Trophoblast cell (in vitro differentiated cells and primary cell): ENCODE measurements around the gene SMARCA5.

Source experiments
- DNase-seq, 2 donors: peaks; one replicate each; pipeline ENCODE4 v3.0.0-alpha.2; 2016
- H2AFZ ChIP-seq: 2 replicates; pipeline ENCODE4 v1.6.1; 2013; ENCODE audit warnings: low read length, moderate library complexity, mild to moderate bottlenecking; ENCODE audit not compliant: insufficient read depth, poor library complexity
- H2AK5ac ChIP-seq: 2 replicates; pipeline ENCODE4 v1.6.1; 2013; ENCODE audit warnings: mild to moderate bottlenecking, low read length
- H2BK120ac ChIP-seq: 2 replicates; pipeline ENCODE4 v1.6.1; 2013; ENCODE audit warnings: low read length, mild to moderate bottlenecking, moderate library complexity; ENCODE audit not compliant: insufficient read depth, poor library complexity
- H2BK12ac ChIP-seq: 2 replicates; pipeline ENCODE4 v1.6.1; 2013; ENCODE audit warnings: mild to moderate bottlenecking, low read length, moderate library complexity
- H2BK5ac ChIP-seq: 2 replicates; pipeline ENCODE4 v1.6.1; 2013; ENCODE audit warnings: low read length, low read depth, moderate library complexity, mild to moderate bottlenecking; ENCODE audit not compliant: poor library complexity
- H3K14ac ChIP-seq: 2 replicates; pipeline ENCODE4 v1.6.1; 2013; ENCODE audit warnings: mild to moderate bottlenecking, low read length
- H3K18ac ChIP-seq: 2 replicates; pipeline ENCODE4 v1.6.1; 2013; ENCODE audit warnings: mild to moderate bottlenecking, low read length
- H3K23ac ChIP-seq: 2 replicates; pipeline ENCODE4 v1.6.1; 2013; ENCODE audit warnings: low read length
- H3K27ac ChIP-seq: 2 replicates; pipeline ENCODE4 v1.5.1; 2013; ENCODE audit warnings: low read depth, mild to moderate bottlenecking, inconsistent platforms, low read length, moderate library complexity
- H3K27me3 ChIP-seq: 2 replicates; pipeline ENCODE4 v1.6.1; 2013; ENCODE audit warnings: inconsistent platforms, mild to moderate bottlenecking, low read length, moderate library complexity; ENCODE audit not compliant: insufficient read depth
- H3K36me3 ChIP-seq, 2 experiments: 1 replicate in 1 of 2; 2 replicates in 1 of 2; pipeline ENCODE4 v1.6.1; 2013; ENCODE audit warnings: low read length in 2 of 2, mild to moderate bottlenecking in 2 of 2, moderate library complexity in 1 of 2; ENCODE audit not compliant: insufficient read depth in 2 of 2, control insufficient read depth in 1 of 2
- H3K4ac ChIP-seq: 2 replicates; pipeline ENCODE4 v1.6.1; 2013; ENCODE audit warnings: low read depth, mild to moderate bottlenecking, low read length, moderate library complexity
- H3K4me1 ChIP-seq, 2 experiments: 1 replicate in 1 of 2; 2 replicates in 1 of 2; pipeline ENCODE4 v1.6.1; 2013; ENCODE audit warnings: low read length in 2 of 2, mild to moderate bottlenecking in 2 of 2, moderate library complexity in 1 of 2; ENCODE audit not compliant: insufficient read depth in 2 of 2, control insufficient read depth in 1 of 2
- H3K4me2 ChIP-seq: 2 replicates; pipeline ENCODE4 v1.6.1; 2013; ENCODE audit warnings: inconsistent platforms, mild to moderate bottlenecking, low read length, moderate library complexity
- H3K4me3 ChIP-seq: 2 replicates; pipeline ENCODE4 v1.5.1; 2013; ENCODE audit warnings: mild to moderate bottlenecking, low read depth, low read length, inconsistent platforms
- H3K79me1 ChIP-seq: one replicate; pipeline ENCODE4 v1.6.1; 2013; ENCODE audit warnings: low read length
- H3K79me2 ChIP-seq: 2 replicates; pipeline ENCODE4 v1.6.1; 2013; ENCODE audit warnings: low read length, mild to moderate bottlenecking; ENCODE audit not compliant: control insufficient read depth, insufficient read depth, poor library complexity
- H3K9ac ChIP-seq: 2 replicates; pipeline ENCODE4 v1.6.1; 2013; ENCODE audit warnings: mild to moderate bottlenecking, low read length
- H3K9me3 ChIP-seq: 2 replicates; pipeline ENCODE4 v1.6.1; 2013; ENCODE audit warnings: low read depth, mild to moderate bottlenecking, control low read depth, inconsistent platforms, low read length; ENCODE audit not compliant: insufficient read depth
- H4K12ac ChIP-seq: 2 replicates; pipeline ENCODE4 v1.6.1; 2013; ENCODE audit warnings: low read depth, mild to moderate bottlenecking, low read length, moderate library complexity
- H4K8ac ChIP-seq: 2 replicates; pipeline ENCODE4 v1.6.1; 2013; ENCODE audit warnings: low read depth, mild to moderate bottlenecking, low read length, moderate library complexity
- H4K91ac ChIP-seq: one replicate; pipeline ENCODE4 v1.6.1; 2013; ENCODE audit warnings: low read depth, mild to moderate bottlenecking, low read length, moderate library complexity
- WGBS: extraction: QIAGEN DNeasy Blood & Tissue Kit; methylation state at CpG from one replicate; pipeline ENCODE4 v1.1.7; 2013; ENCODE audit warnings: missing lambda C conversion rate; ENCODE audit not compliant: insufficient read length, insufficient coverage; ENCODE audit errors: extremely low coverage; 5-methylcytosine and 5-hydroxymethylcytosine counted together

The SMARCA5 gene

GRCh38 chr4:143511906-143512305 is 1.6 kb upstream of the SMARCA5 start:
- no peaks in the 10 kb centered on the region for H3K27me3 ChIP-seq
- no peak overlapping the region for H2AK5ac ChIP-seq
- H3K36me3 ChIP-seq, result no peaks in the 10 kb centered on the region
- H3K79me1 ChIP-seq, result peaks cover 10% of the 10 kb centered on the region
- H2AFZ ChIP-seq, result no peak overlapping the region
- no peaks in the 10 kb centered on the region for H3K9me3 ChIP-seq
- DNase-seq, result peak; percentile 68 to 78
- H3K9ac ChIP-seq, result no peak overlapping the region
- no peak overlapping the region for H3K4me3 ChIP-seq
- H4K8ac ChIP-seq, result no peak overlapping the region
- H3K23ac ChIP-seq, result no peak overlapping the region
- WGBS, result no CpG with 5 or more reads among the region's 7 CpGs
- H4K12ac ChIP-seq, result no peak overlapping the region
- peaks cover 13% of the 10 kb centered on the region for H3K79me2 ChIP-seq
- H3K4me1 ChIP-seq, result no peaks in the 10 kb centered on the region
- H3K14ac ChIP-seq, result no peak overlapping the region
- no peak overlapping the region for H4K91ac ChIP-seq
- H3K18ac ChIP-seq, result no peak overlapping the region
- no peak overlapping the region for H3K4me2 ChIP-seq
- H2BK12ac ChIP-seq, result no peak overlapping the region
- H3K4ac ChIP-seq, result no peak overlapping the region
- no peak overlapping the region for H2BK5ac ChIP-seq
- H2BK120ac ChIP-seq, result no peak overlapping the region
- H3K27ac ChIP-seq, result no peak overlapping the region

DNA sequence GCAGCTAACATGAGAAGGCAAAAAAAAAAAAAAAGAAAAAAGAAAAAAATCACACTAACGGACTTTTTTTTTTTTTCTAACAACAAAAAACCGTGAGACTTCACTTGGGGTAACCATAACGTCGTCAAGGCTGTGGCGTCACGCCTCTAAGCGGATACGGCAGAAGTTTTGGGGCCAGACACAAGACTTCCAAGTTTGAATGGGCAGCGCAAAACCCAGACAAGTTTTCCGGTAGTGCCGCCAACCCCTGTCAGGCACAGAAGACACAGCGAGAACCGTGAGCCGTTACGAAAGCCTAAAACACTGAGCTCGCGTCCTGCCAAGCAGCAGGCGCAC is 556 bp upstream of the SMARCA5 start:
- H3K4me2 ChIP-seq, result peak overlapping the region; percentile 80
- H3K79me2 ChIP-seq, result peaks cover 13% of the 10 kb centered on the region
- H3K9me3 ChIP-seq, result no peaks in the 10 kb centered on the region
- no peak overlapping the region for H3K4ac ChIP-seq
- H2BK120ac ChIP-seq, result no peak overlapping the region
- H3K9ac ChIP-seq, result peak overlapping the region; percentile 90
- peak overlapping the region; percentile 88 for H3K14ac ChIP-seq
- peak overlapping the region; percentile 83 for H3K27ac ChIP-seq
- no peak overlapping the region for H2BK12ac ChIP-seq
- H3K4me1 ChIP-seq, result no peaks in the 10 kb centered on the region
- H3K4me3 ChIP-seq, result peak overlapping the region; percentile 83
- no peak overlapping the region for H2AK5ac ChIP-seq
- H3K23ac ChIP-seq, result no peak overlapping the region
- H2AFZ ChIP-seq, result peak overlapping the region; percentile 91
- H2BK5ac ChIP-seq, result no peak overlapping the region
- peaks cover 0 to 3% of the 10 kb centered on the region in 2 experiments for H3K36me3 ChIP-seq
- H4K12ac ChIP-seq, result peak overlapping the region; percentile 4
- H4K91ac ChIP-seq, result peak overlapping the region; percentile 70
- H3K79me1 ChIP-seq, result peaks cover 10% of the 10 kb centered on the region
- H3K18ac ChIP-seq, result no peak overlapping the region
- no CpG with 5 or more reads among the region's 18 CpGs for WGBS
- peak overlapping the region; percentile 62 for H4K8ac ChIP-seq
- no peak for DNase-seq
- no peaks in the 10 kb centered on the region for H3K27me3 ChIP-seq

- H2BK120ac ChIP-seq, result peak overlapping the region; percentile 65
- peak overlapping the region; percentile 95 for H3K14ac ChIP-seq
- peak overlapping the region; percentile 55 for H4K12ac ChIP-seq
- H4K8ac ChIP-seq, result peak overlapping the region; percentile 85
- no peak for DNase-seq
- peak overlapping the region; percentile 68 for H3K9ac ChIP-seq
- H2AK5ac ChIP-seq, result peak overlapping the region; percentile 11
- WGBS, result no CpG with 5 or more reads among the region's 13 CpGs
- H3K79me2 ChIP-seq, result peaks cover 13% of the 10 kb centered on the region
- peak overlapping the region; percentile 96 for H3K4ac ChIP-seq
- H3K18ac ChIP-seq, result peak overlapping the region; percentile 89
- peaks cover 10% of the 10 kb centered on the region for H3K79me1 ChIP-seq
- H3K9me3 ChIP-seq, result no peaks in the 10 kb centered on the region
- H2AFZ ChIP-seq, result peak overlapping the region; percentile 58
- no peaks in the 10 kb centered on the region for H3K4me1 ChIP-seq
- H4K91ac ChIP-seq, result peak overlapping the region; percentile 87
- peak overlapping the region; percentile 84 for H3K4me2 ChIP-seq
- peak overlapping the region; percentile 91 for H3K27ac ChIP-seq
- no peak overlapping the region for H3K23ac ChIP-seq
- H3K4me3 ChIP-seq, result peak overlapping the region; percentile 98
- peak overlapping the region; percentile 79 for H2BK5ac ChIP-seq
- H3K36me3 ChIP-seq, result peaks cover 0 to 3% of the 10 kb centered on the region in 2 experiments
- no peaks in the 10 kb centered on the region for H3K27me3 ChIP-seq
- no peak overlapping the region for H2BK12ac ChIP-seq
These were observed 630 bp downstream of the SMARCA5 start for GRCh38 chr4:143514169-143514495.

- Histone ChIP-seq H3K4me1 (no peaks in the 10 kb centered on the region), H3K79me1 (peaks cover 10% of the 10 kb centered on the region), H3K9me3 (no peaks in the 10 kb centered on the region)
These were observed 995 bp downstream of the SMARCA5 start for GRCh38 chr4:143514497-143514896.

More at GRCh38 chr4:143514497-143514896, 995 bp downstream of the SMARCA5 start:
- Histone ChIP-seq H3K23ac (no peak overlapping the region), H4K12ac (peak overlapping the region; percentile 55), H3K27ac (peak overlapping the region; percentile 91), H3K79me2 (peaks cover 13% of the 10 kb centered on the region), H2BK120ac (no peak overlapping the region), H3K36me3 (peaks cover 0 to 3% of the 10 kb centered on the region in 2 experiments), H3K4ac (peak overlapping the region; percentile 96), H3K9ac (peak overlapping the region; percentile 68), H3K4me2 (peak overlapping the region; percentile 84), H3K4me3 (peak overlapping the region; percentile 98), H2BK12ac (no peak overlapping the region), H2AK5ac (no peak overlapping the region), H3K27me3 (no peaks in the 10 kb centered on the region), H4K8ac (no peak overlapping the region), H2BK5ac (no peak overlapping the region), H3K14ac (no peak overlapping the region), H3K18ac (no peak overlapping the region), H4K91ac (peak overlapping the region; percentile 8), H2AFZ (no peak overlapping the region)
- peak; percentile 2 to 33 for DNase-seq
- WGBS, result no CpG with 5 or more reads among the region's 18 CpGs
